HCT116 (cell line): ENCODE results near the gene HDAC8. TPM values are rescaled to one million over a fixed set of nuclear protein-coding genes. Genes with fewer than 3 reads are reported as not detected.

Source experiments
- ATAC-seq: fragments of 200-7000 bp; cut with Tn5 transposase; 2 replicates; pipeline ENCODE4 v1.9.1; 2020; ENCODE audit warnings: mild to moderate bottlenecking, moderate library complexity
- Bru-seq: library from RNA; stranded (reverse); fragments of 400-500 nt; gene quantifications from one replicate; lab custom pipeline; 2021; lab: Mats Ljungman, UMichigan
- BruChase-seq, 2 experiments: library from RNA; stranded (reverse); fragments of 400-500 nt; gene quantifications; one replicate each; lab custom pipeline; 2021; lab: Mats Ljungman, UMichigan
- BruUV-seq: library from RNA; stranded (reverse); fragments of 400-500 nt; replicated peaks from 2 replicates; lab custom pipeline; 2021; lab: Mats Ljungman, UMichigan
- CTCF ChIA-PET: fragments of 300-600 bp; sonication (Branson Sonifier 250); formaldehyde crosslinking; loops from one replicate; lab custom pipeline; 2021; ENCODE audit warnings: antibody characterized with exemption; lab: Charles Lee
- POLR2A ChIA-PET: fragments of 300-600, 350-600 bp; sonication (Branson Sonifier 250); formaldehyde crosslinking; loops from one replicate; lab custom pipeline; 2021; ENCODE audit warnings: antibody characterized with exemption; lab: Charles Lee
- RAD21 ChIA-PET, 2 experiments: fragments of 300-600 bp; sonication (Branson Sonifier 250); formaldehyde crosslinking; loops; one replicate each; lab custom pipeline; 2023; ENCODE audit warnings: low total read pairs in 2 of 2; ENCODE audit not compliant: uncharacterized antibody in 2 of 2, unreplicated experiment in 2 of 2, low non-redundant PET in 1 of 2; lab: Charles Lee
- DNase-seq: peaks from one replicate; pipeline ENCODE4 v3.0.0-alpha.2; 2010; ENCODE audit warnings: low read depth, low spot score
- H2AFZ ChIP-seq: fragments of 200-600 bp; shearing (Covaris generic), sonication (generic); 2 replicates; pipeline ENCODE4 v1.6.1; 2017; ENCODE audit warnings: low read depth, mixed run types, mixed read lengths, antibody characterized with exemption, low read length; ENCODE audit not compliant: poor library complexity, severe bottlenecking
- H3K27ac ChIP-seq: 2 replicates; pipeline ENCODE4 v1.5.1; 2012; ENCODE audit warnings: low read depth, low read length
- H3K27me3 ChIP-seq: fragments of 200-600 bp; sonication (generic); 2 replicates; pipeline ENCODE4 v1.6.1; 2016; ENCODE audit warnings: mixed run types, low read length, mixed read lengths; ENCODE audit not compliant: insufficient read depth
- H3K36me3 ChIP-seq, 2 experiments: fragments of 200-500 bp in 1 of 2; fragments of 200-600 bp in 1 of 2; sonication (Bioruptor generic) in 1 of 2; sonication (generic) in 1 of 2; 2 replicates each; pipeline versions ENCODE4 v1.5.1 to v1.6.1; 2014 to 2016; ENCODE audit warnings: low read length in 2 of 2, inconsistent platforms in 1 of 2, mixed read lengths in 1 of 2, mixed run types in 1 of 2; ENCODE audit not compliant: insufficient read depth in 2 of 2, control insufficient read depth in 1 of 2
- H3K4me1 ChIP-seq, 2 experiments: fragments of 200-600 bp in 1 of 2; sonication (generic) in 1 of 2; 2 replicates each; pipeline versions ENCODE4 v1.5.1 to v1.6.1; 2012 to 2017; ENCODE audit warnings: low read length in 2 of 2, inconsistent platforms in 1 of 2, mild to moderate bottlenecking in 1 of 2, mixed read lengths in 1 of 2, mixed run types in 1 of 2, moderate library complexity in 1 of 2; ENCODE audit not compliant: insufficient read depth in 2 of 2, control insufficient read depth in 1 of 2
- H3K4me2 ChIP-seq: fragments of 200-600 bp; sonication (generic); 2 replicates; pipeline ENCODE4 v1.6.1; 2017; ENCODE audit warnings: mixed run types, low read length, mixed read lengths
- H3K4me3 ChIP-seq, 2 experiments: fragments of 200-600 bp in 1 of 2; sonication (generic) in 1 of 2; replicated peaks in 1 of 2; 2 replicates each; pipeline ENCODE4 v1.5.1; 2011 to 2016; ENCODE audit warnings: low read length in 2 of 2, control low read depth in 1 of 2, low read depth in 1 of 2, mild to moderate bottlenecking in 1 of 2, mixed read lengths in 1 of 2, mixed run types in 1 of 2
- H3K79me2 ChIP-seq: fragments of 200-600 bp; sonication (generic); 2 replicates; pipeline ENCODE4 v1.6.1; 2017; ENCODE audit warnings: mild to moderate bottlenecking, mixed run types, low read length, moderate library complexity, mixed read lengths; ENCODE audit not compliant: insufficient read depth
- H3K9ac ChIP-seq: fragments of 200-600 bp; sonication (generic); 2 replicates; pipeline ENCODE4 v1.6.1; 2016; ENCODE audit warnings: low read length, mixed read lengths
- H3K9me2 ChIP-seq: fragments of 200-600 bp; sonication (generic), shearing (Covaris generic); 2 replicates; pipeline ENCODE4 v1.6.1; 2017; ENCODE audit warnings: mixed run types, mild to moderate bottlenecking, moderate library complexity; ENCODE audit not compliant: insufficient read depth
- H3K9me3 ChIP-seq, 2 experiments: fragments of 200-500 bp in 1 of 2; fragments of 200-600 bp in 1 of 2; sonication (Bioruptor generic) in 1 of 2; sonication (generic) in 1 of 2; 2 replicates each; pipeline ENCODE4 v1.6.1; 2014 to 2017; ENCODE audit warnings: low read length in 2 of 2, mixed read lengths in 2 of 2, inconsistent platforms in 1 of 2, low read depth in 1 of 2, mild to moderate bottlenecking in 1 of 2, mixed run types in 1 of 2, moderate library complexity in 1 of 2; ENCODE audit not compliant: control insufficient read depth in 1 of 2, insufficient read depth in 1 of 2
- H4K20me1 ChIP-seq: fragments of 200-600 bp; sonication (generic), shearing (Covaris generic); 2 replicates; pipeline ENCODE4 v1.6.1; 2017; ENCODE audit warnings: mixed run types, mild to moderate bottlenecking, moderate library complexity; ENCODE audit not compliant: insufficient read depth
- CBX3 ChIP-seq: IDR thresholded peaks from 2 replicates; pipeline ENCODE4 v1.6.1; 2012; ENCODE audit warnings: low read depth
- EGR1 ChIP-seq: IDR thresholded peaks from 2 replicates; pipeline ENCODE4 v1.6.1; 2012; ENCODE audit warnings: low read depth
- ELF1 ChIP-seq: IDR thresholded peaks from 2 replicates; pipeline ENCODE4 v1.6.1; 2012; ENCODE audit warnings: low read depth, borderline replicate concordance
- EZH2 ChIP-seq: fragments of 200-600 bp; sonication (generic); IDR thresholded peaks from 2 replicates; pipeline ENCODE4 v1.6.1; 2017; ENCODE audit warnings: antibody characterized with exemption, mixed run types
- EZH2phosphoT487 ChIP-seq: fragments of 200-600 bp; IDR thresholded peaks from 2 replicates; pipeline ENCODE4 v1.6.1; 2018; ENCODE audit warnings: antibody characterized with exemption, borderline replicate concordance
- FOSL1 ChIP-seq: IDR thresholded peaks from 2 replicates; pipeline ENCODE4 v1.6.1; 2012; ENCODE audit warnings: low read depth
- POLR2A ChIP-seq: IDR thresholded peaks from 2 replicates; pipeline ENCODE4 v1.7.0; 2011; ENCODE audit warnings: borderline replicate concordance; ENCODE audit not compliant: insufficient read depth, insufficient read length; ENCODE audit errors: extremely low read depth
- POLR2AphosphoS5 ChIP-seq: IDR thresholded peaks from 2 replicates; pipeline ENCODE4 v1.6.1; 2011; ENCODE audit warnings: mild to moderate bottlenecking, low read depth, low read length, moderate library complexity
- RAD21 ChIP-seq: IDR thresholded peaks from 2 replicates; pipeline ENCODE4 v1.6.1; 2012; ENCODE audit warnings: low read depth, mild to moderate bottlenecking
- REST ChIP-seq: IDR thresholded peaks from 2 replicates; pipeline ENCODE4 v1.6.1; 2012; ENCODE audit warnings: low read depth
- SIN3A ChIP-seq: IDR thresholded peaks from 2 replicates; pipeline ENCODE4 v1.6.1; 2012; ENCODE audit warnings: low read depth
- SP1 ChIP-seq: IDR thresholded peaks from 2 replicates; pipeline ENCODE4 v1.6.1; 2012; ENCODE audit warnings: low read depth
- SRF ChIP-seq: IDR thresholded peaks from 2 replicates; pipeline ENCODE4 v1.6.1; 2012; ENCODE audit warnings: low read depth
- TCF7L2 ChIP-seq: IDR thresholded peaks from 2 replicates; pipeline ENCODE4 v1.7.0; 2011; ENCODE audit warnings: borderline replicate concordance, inconsistent platforms; ENCODE audit not compliant: insufficient read depth, insufficient read length; ENCODE audit errors: extremely low read depth
- YY1 ChIP-seq: IDR thresholded peaks from 2 replicates; pipeline ENCODE4 v1.6.1; 2011; ENCODE audit warnings: low read length, low read depth, moderate library complexity, mild to moderate bottlenecking; ENCODE audit not compliant: insufficient replicate concordance; ENCODE audit errors: extremely low read depth
- ZBTB33 ChIP-seq: IDR thresholded peaks from 2 replicates; pipeline ENCODE4 v1.6.1; 2011; ENCODE audit warnings: mild to moderate bottlenecking, low read length, moderate library complexity; ENCODE audit not compliant: insufficient replicate concordance; ENCODE audit errors: extremely low read depth
- ZFX ChIP-seq: fragments of 450-650 bp; IDR thresholded peaks from 2 replicates; pipeline ENCODE4 v1.6.1; 2017
- ZNF274 ChIP-seq: fragments of 200-500 bp; sonication (Bioruptor generic); IDR thresholded peaks from 2 replicates; pipeline ENCODE4 v1.6.1; 2014; ENCODE audit warnings: mild to moderate bottlenecking, low read depth, low read length, inconsistent platforms
- intact Hi-C: fragments of 100-400 bp; cut with micrococcal nuclease; formaldehyde crosslinking; loops from 2 replicates; pipeline ENCODE4 v1.10.0; 2022
- long read RNA-seq: library from polyadenylated mRNA; unstranded; transcript quantifications from one replicate; pipeline ENCODE4 v2.0.0, GENCODE V29; 2021; ENCODE audit not compliant: unreplicated experiment
- polyA plus RNA-seq: library from polyadenylated mRNA; unstranded; fragments of >200 nt; gene quantifications from 2 replicates; pipeline ENCODE4 v1.2.1, GENCODE V29; 2012; ENCODE audit warnings: missing spikeins
- total RNA-seq: library from RNA; stranded (reverse); gene quantifications from one replicate; pipeline ENCODE4 v1.2.1, GENCODE V29; 2021; ENCODE audit not compliant: unreplicated experiment
- TF ChIP-seq, protein P1 (sequence below): IDR thresholded peaks from 2 replicates; pipeline ENCODE4 v1.6.1; 2012

The HDAC8 gene
- total RNA-seq: 24.1 TPM
- polyA plus RNA-seq: 12.2 and 14.3 TPM in 2 replicates
- Bru-seq, nascent RNA: percentile 78 among the genes with signal in this experiment
- percentile 75 among the genes with signal in this experiment for BruChase-seq, experiment 1, labeled RNA remaining after a 6-hour chase
- percentile 75 among the genes with signal in this experiment for BruChase-seq, experiment 2, labeled RNA remaining after a 2-hour chase
- long read RNA-seq, transcript HDAC8-207 (11 exons, 2,110 nt): major isoform, 9 of 24 reads
- long read RNA-seq, partial matches to known transcripts: 1 of 24 reads
- long read RNA-seq, other reads (novel, unspliced or antisense): 9 of 24 reads

GRCh38 chrX:72572248-72573157 lies at the start of gene HDAC8:
TSS of gene HDAC8 (minus strand) at chrX:72572843. CDS start at chrX:72572761, 82 bp downstream.
- intact Hi-C loops: no loop called here
- no peaks in the 10 kb centered on the region; a peak in 1 of 4 replicates for H3K36me3 ChIP-seq
- DNase-seq: peak; percentile 70
- H4K20me1 ChIP-seq: no peaks in the 10 kb centered on the region
- H3K79me2 ChIP-seq: no peaks in the 10 kb centered on the region; the same call in 1 of the 2 replicates
- no peaks in the 10 kb centered on the region for H3K9me2 ChIP-seq
- H3K9ac ChIP-seq: peak within 1 kb of the TSS; percentile 60
- H2AFZ ChIP-seq: peak within 1 kb of the TSS; percentile 96
- no peaks in the 10 kb centered on the region; a peak in 1 of 4 replicates for H3K4me1 ChIP-seq
- H3K27ac ChIP-seq: peak within 1 kb of the TSS; percentile 59
- peak within 1 kb of the TSS; percentile 82 for H3K4me2 ChIP-seq
- BruUV-seq: no TSS peak
- peak within 1 kb of the TSS; percentile 67 to 69 for H3K4me3 ChIP-seq
- ChIA-PET POLR2A (interaction anchor here (0.9 kb wide), 1 partner anchor 17 kb away, joined by 3 read pairs; no protein-coding TSS in a partner anchor), RAD21 (no interaction called here), CTCF (no interaction called here)
- ATAC-seq: peak; percentile 91
- no peaks in the 10 kb centered on the region for H3K27me3 ChIP-seq
- H3K9me3 ChIP-seq: no peaks in the 10 kb centered on the region
- TF ChIP-seq EZH2 (no peak), CBX3 (peak; percentile 60; the same call in 1 of the 2 replicates), EGR1 (no peak), SRF (peak; percentile 42; the same call in 1 of the 2 replicates), SIN3A (no peak), ZFX (0 out of 2 replicates have a peak, but pooled peaks have one; percentile 12), RAD21 (no peak), POLR2AphosphoS5 (peak; percentile 46), ELF1 (peak; percentile 57; the same call in 1 of the 2 replicates), POLR2A (no peak), ZBTB33 (no peak), YY1 (no peak), REST (no peak), TCF7L2 (peak; percentile 89), EZH2phosphoT487 (no peak), ZNF274 (no peak), SP1 (peak; percentile 67), FOSL1 (no peak)
- TF ChIP-seq, protein P1, sequence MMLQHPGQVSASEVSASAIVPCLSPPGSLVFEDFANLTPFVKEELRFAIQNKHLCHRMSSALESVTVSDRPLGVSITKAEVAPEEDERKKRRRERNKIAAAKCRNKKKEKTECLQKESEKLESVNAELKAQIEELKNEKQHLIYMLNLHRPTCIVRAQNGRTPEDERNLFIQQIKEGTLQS: no peak
